ENCODE measurements around the gene ADD2.
"Not testable (repeated sequence)": the region's sequence is repeated elsewhere in the genome, so short reads cannot be mapped to it uniquely, and the experiment has no call there.

The ADD2 gene

GRCh38 chr2:70630761-70631160, 137.2 kb downstream of the ADD2 start:
- no peak for DNase-seq

GRCh38 chr2:70627211-70627898, 140.6 kb downstream of the ADD2 start:
- DNase-seq: no peak

GRCh38 chr2:70626254-70626990, 141.6 kb downstream of the ADD2 start:
- DNase-seq: no peak

- not testable (repeated sequence) for DNase-seq
These were observed 146.5 kb downstream of the ADD2 start for GRCh38 chr2:70621536-70621935.

GRCh38 chr2:70620020-70620419, 148.0 kb downstream of the ADD2 start:
- DNase-seq: no peak

- DNase-seq: no peak
These were observed 148.8 kb downstream of the ADD2 start for GRCh38 chr2:70619167-70619566.

- no peak for DNase-seq
These were observed 151.8 kb downstream of the ADD2 start for GRCh38 chr2:70616168-70616694.

- no peak for DNase-seq
These were observed 152.8 kb downstream of the ADD2 start for GRCh38 chr2:70615222-70615621.

GRCh38 chr2:70613521-70613920, 154.5 kb downstream of the ADD2 start:
- no peak for DNase-seq

GRCh38 chr2:70612574-70612973, 155.4 kb downstream of the ADD2 start:
- DNase-seq: no peak

- DNase-seq: no peak
These were observed 159.6 kb downstream of the ADD2 start for GRCh38 chr2:70608373-70608772.

- DNase-seq: no peak
These were observed 160.9 kb downstream of the ADD2 start for GRCh38 chr2:70607121-70607561.
